Measurements from ENCODE around the gene DHX30. TPM values are rescaled to one million over a fixed set of nuclear protein-coding genes. Genes with fewer than 3 reads are reported as not detected.

The DHX30 gene
- total RNA-seq, 2 donors from 2014 or later, result 38.6 to 45.5 TPM

GRCh38 chr3:47896736-47897135 lies 93.8 kb downstream of the DHX30 start:
- intact Hi-C loops (cut with DNase I, micrococcal nuclease), result no loop called here
- no peak for ATAC-seq
- no peak for DNase-seq

- intact Hi-C loops (cut with DNase I, micrococcal nuclease), result no loop called here
- ATAC-seq, result no peak
- DNase-seq, result no peak
Measured at GRCh38 chr3:47897954-47898353, 95.0 kb downstream of the DHX30 start.

- ATAC-seq, result no peak
- DNase-seq, result no peak
- intact Hi-C loops (cut with DNase I, micrococcal nuclease), result no loop called here
Measured at GRCh38 chr3:47899495-47900108, 96.7 kb downstream of the DHX30 start.

Small RNAs within 50 kb of the gene (microRNA-seq; reads per million reads assigned to microRNA genes)
- gene MIR1226, result 11.2 to 36.7 reads per million in 2 donors

Other genes starting within 250 kb of the DHX30 start
- gene CSPG5, start 224.3 kb upstream of the DHX30 start, total RNA-seq, result under 1 TPM; 0.46 to 0.47 TPM
- 10 to 100 TPM; 55.6 to 66.4 TPM for gene SMARCC1, start 21.2 kb upstream of the DHX30 start, total RNA-seq
- gene MAP4, start 213.3 kb downstream of the DHX30 start, total RNA-seq, result 100 to 1,000 TPM; 109 to 114 TPM